ENCODE results near the gene SEC14L6. TPM values are rescaled to one million over a fixed set of nuclear protein-coding genes. Genes with fewer than 3 reads are reported as not detected.
"Not testable (repeated sequence)": the region's sequence is repeated elsewhere in the genome, so short reads cannot be mapped to it uniquely, and the experiment has no call there.

SEC14L6 gene
- total RNA-seq, 2 donors from 2014 or later: 1.6 to 2.1 TPM

- H3K9me3 Mint-ChIP-seq: no peaks in the 10 kb centered on the region
- H3K27ac Mint-ChIP-seq: no peak overlapping the region
- no peaks in the 10 kb centered on the region for H3K36me3 Mint-ChIP-seq (ENCODE audit: low read depth)
- H3K36me3 ChIP-seq (ENCODE audit: control insufficient read depth, insufficient read depth, low read length): no peaks in the 10 kb centered on the region
- WGBS, 2 experiments (ENCODE audit: insufficient coverage in 1 of 2, insufficient read length in 1 of 2): 89 to 93% methylated on average over 4 of the region's 4 CpGs
- peaks cover 16% of the 10 kb centered on the region for H3K27me3 ChIP-seq (ENCODE audit: control insufficient read depth, insufficient read depth, low read length, poor library complexity, severe bottlenecking)
- H3K9ac ChIP-seq (ENCODE audit: extremely low read depth, low read length, poor library complexity, severe bottlenecking): no peak overlapping the region
- no peaks in the 10 kb centered on the region for H3K9me3 ChIP-seq (ENCODE audit: control insufficient read depth, low read length)
- TF ChIP-seq CTCF (conservative IDR thresholded peaks at IDR 0.05): no peak
- H3K4me1 ChIP-seq (ENCODE audit: control insufficient read depth, insufficient read depth, low read length): no peaks in the 10 kb centered on the region
- no peak overlapping the region for H3K4me3 ChIP-seq (ENCODE audit: low read length)
- no peak for DNase-seq
- peaks cover 24% of the 10 kb centered on the region for H3K27me3 Mint-ChIP-seq (ENCODE audit: insufficient read depth)
- H3K4me1 Mint-ChIP-seq: no peaks in the 10 kb centered on the region
- no peak overlapping the region for H3K27ac ChIP-seq (ENCODE audit: low read depth, low read length)
- H3K4me3 Mint-ChIP-seq: no peak overlapping the region
Measured at GRCh38 chr22:30547188-30547587, 647 bp upstream of the SEC14L6 start.

- H3K27ac Mint-ChIP-seq: no peak overlapping the region
- peak overlapping the region; percentile 57 for H3K4me3 Mint-ChIP-seq
- peak overlapping the region; percentile 70 for H3K4me3 ChIP-seq (ENCODE audit: low read length)
- H3K27me3 Mint-ChIP-seq (ENCODE audit: insufficient read depth): peaks cover 24% of the 10 kb centered on the region
- no peak overlapping the region for H3K27ac ChIP-seq (ENCODE audit: low read depth, low read length)
- DNase-seq: no peak
- peaks cover 16% of the 10 kb centered on the region for H3K27me3 ChIP-seq (ENCODE audit: control insufficient read depth, insufficient read depth, low read length, poor library complexity, severe bottlenecking)
- no peak for TF ChIP-seq CTCF (conservative IDR thresholded peaks at IDR 0.05)
- no peaks in the 10 kb centered on the region for H3K9me3 Mint-ChIP-seq
- H3K9me3 ChIP-seq (ENCODE audit: control insufficient read depth, low read length): no peaks in the 10 kb centered on the region
- WGBS, 2 experiments (ENCODE audit: insufficient coverage in 1 of 2, insufficient read length in 1 of 2): 92 to 97% methylated on average over 11 to 12 of the region's 12 CpGs
- H3K36me3 Mint-ChIP-seq (ENCODE audit: low read depth): no peaks in the 10 kb centered on the region
- H3K4me1 ChIP-seq (ENCODE audit: control insufficient read depth, insufficient read depth, low read length): no peaks in the 10 kb centered on the region
- H3K36me3 ChIP-seq (ENCODE audit: control insufficient read depth, insufficient read depth, low read length): no peaks in the 10 kb centered on the region
- no peak overlapping the region for H3K9ac ChIP-seq (ENCODE audit: extremely low read depth, low read length, poor library complexity, severe bottlenecking)
- H3K4me1 Mint-ChIP-seq: peaks cover 1% of the 10 kb centered on the region
Measured at GRCh38 chr22:30542811-30543188, 3.7 kb downstream of the SEC14L6 start.

- Mint-ChIP-seq H3K27ac (no peak overlapping the region), H3K36me3 (ENCODE audit: low read depth) (no peaks in the 10 kb centered on the region), H3K9me3 (no peaks in the 10 kb centered on the region), H3K4me3 (peak overlapping the region; percentile 57), H3K4me1 (peaks cover 1% of the 10 kb centered on the region), H3K27me3 (ENCODE audit: insufficient read depth) (peaks cover 24% of the 10 kb centered on the region)
- Histone ChIP-seq H3K36me3 (ENCODE audit: control insufficient read depth, insufficient read depth, low read length) (no peaks in the 10 kb centered on the region), H3K4me1 (ENCODE audit: control insufficient read depth, insufficient read depth, low read length) (no peaks in the 10 kb centered on the region), H3K4me3 (ENCODE audit: low read length) (peak overlapping the region; percentile 70), H3K27ac (ENCODE audit: low read depth, low read length) (no peak overlapping the region), H3K27me3 (ENCODE audit: control insufficient read depth, insufficient read depth, low read length, poor library complexity, severe bottlenecking) (peaks cover 16% of the 10 kb centered on the region), H3K9me3 (ENCODE audit: control insufficient read depth, low read length) (no peaks in the 10 kb centered on the region), H3K9ac (ENCODE audit: extremely low read depth, low read length, poor library complexity, severe bottlenecking) (no peak overlapping the region)
- no peak for TF ChIP-seq CTCF (conservative IDR thresholded peaks at IDR 0.05)
- WGBS, 2 experiments (ENCODE audit: insufficient coverage in 1 of 2, insufficient read length in 1 of 2): 10 to 20% methylated on average over 9 to 64 of the region's 64 CpGs
- DNase-seq: peak; percentile 85
Measured at GRCh38 chr22:30541961-30542810, 4.4 kb downstream of the SEC14L6 start.

- H3K36me3 Mint-ChIP-seq (ENCODE audit: low read depth); H3K27ac ChIP-seq (ENCODE audit: low read depth, low read length); H3K9ac ChIP-seq (ENCODE audit: extremely low read depth, low read length, poor library complexity, severe bottlenecking); H3K4me1 Mint-ChIP-seq; H3K9me3 Mint-ChIP-seq; H3K4me1 ChIP-seq (ENCODE audit: control insufficient read depth, insufficient read depth, low read length); H3K27ac Mint-ChIP-seq; DNase-seq; H3K9me3 ChIP-seq (ENCODE audit: control insufficient read depth, low read length); H3K36me3 ChIP-seq (ENCODE audit: control insufficient read depth, insufficient read depth, low read length): not testable (repeated sequence)
- H3K4me3 ChIP-seq (ENCODE audit: low read length): peak overlapping the region; percentile 70
- Mint-ChIP-seq H3K27me3 (ENCODE audit: insufficient read depth) (peaks cover 24% of the 10 kb centered on the region), H3K4me3 (peak overlapping the region; percentile 57)
- WGBS, 2 experiments (ENCODE audit: insufficient coverage in 1 of 2, insufficient read length in 1 of 2): 87 to 94% methylated on average over 2 to 3 of the region's 3 CpGs
- H3K27me3 ChIP-seq (ENCODE audit: control insufficient read depth, insufficient read depth, low read length, poor library complexity, severe bottlenecking): peaks cover 16% of the 10 kb centered on the region
Measured at GRCh38 chr22:30541511-30541910, 5.0 kb downstream of the SEC14L6 start.
